Activated naive CD8-positive, alpha-beta T cell treated with anti-CD3 and anti-CD28 coated beads, Interleukin-2, amount 50 U/mL, for 24 hours (primary cell): ENCODE data around the gene PSMB2.

Source experiments
- ATAC-seq: fragments of 150-1000 bp; cut with Tn5 transposase; one replicate; pipeline ENCODE4 v1.10.0; 2021
- DNase-seq: peaks from one replicate; pipeline ENCODE4 v3.0.0; 2021
- H3K27ac Mint-ChIP-seq: one replicate; pipeline ENCODE4 v1.8.0; 2021; ENCODE audit warnings: mild to moderate bottlenecking, mixed read lengths
- H3K27me3 Mint-ChIP-seq: one replicate; pipeline ENCODE4 v1.8.0; 2021; ENCODE audit warnings: mixed read lengths
- H3K36me3 Mint-ChIP-seq: one replicate; pipeline ENCODE4 v1.8.0; 2021; ENCODE audit warnings: low read depth, mixed read lengths
- H3K4me1 Mint-ChIP-seq: one replicate; pipeline ENCODE4 v1.8.0; 2021; ENCODE audit warnings: mixed read lengths
- H3K4me3 Mint-ChIP-seq: one replicate; pipeline ENCODE4 v1.8.0; 2021; ENCODE audit warnings: mild to moderate bottlenecking, moderate library complexity, mixed read lengths
- H3K9me3 Mint-ChIP-seq: one replicate; pipeline ENCODE4 v1.8.0; 2021; ENCODE audit warnings: mixed read lengths

The PSMB2 gene

GRCh38 chr1:35555212-35555584 lies 86.1 kb downstream of the PSMB2 start:
- H3K36me3 Mint-ChIP-seq = peaks cover 18% of the 10 kb centered on the region
- no peak overlapping the region for H3K27ac Mint-ChIP-seq
- ATAC-seq (no peak), DNase-seq (no peak)
- peak overlapping the region; percentile 94 for H3K4me3 Mint-ChIP-seq
- no peaks in the 10 kb centered on the region for H3K9me3 Mint-ChIP-seq
- H3K4me1 Mint-ChIP-seq = peaks cover 43% of the 10 kb centered on the region
- H3K27me3 Mint-ChIP-seq = no peaks in the 10 kb centered on the region

- Mint-ChIP-seq H3K9me3 (no peaks in the 10 kb centered on the region), H3K4me1 (peaks cover 47% of the 10 kb centered on the region), H3K4me3 (no peak overlapping the region), H3K36me3 (peaks cover 22% of the 10 kb centered on the region), H3K27me3 (no peaks in the 10 kb centered on the region), H3K27ac (no peak overlapping the region)
- ATAC-seq = no peak
- DNase-seq = no peak
These were observed 86.8 kb downstream of the PSMB2 start for GRCh38 chr1:35554266-35555211.

- H3K9me3 Mint-ChIP-seq = no peaks in the 10 kb centered on the region
- no peak overlapping the region for H3K27ac Mint-ChIP-seq
- H3K27me3 Mint-ChIP-seq = no peaks in the 10 kb centered on the region
- ATAC-seq = no peak
- H3K4me3 Mint-ChIP-seq = no peak overlapping the region
- peaks cover 41% of the 10 kb centered on the region for H3K4me1 Mint-ChIP-seq
- peaks cover 21% of the 10 kb centered on the region for H3K36me3 Mint-ChIP-seq
- DNase-seq = no peak
These were observed 87.5 kb downstream of the PSMB2 start for GRCh38 chr1:35553851-35554250.
